WI38 (cell line): Measurements from ENCODE around the gene TYR.
"Not testable (repeated sequence)": the region's sequence is repeated elsewhere in the genome, so short reads cannot be mapped to it uniquely, and the experiment has no call there.

Experiments used
- H3K4me3 ChIP-seq: 2 replicates; pipeline ENCODE4 v1.5.1; 2011; ENCODE audit warnings: low read depth, mild to moderate bottlenecking, control low read depth, low read length
- TF ChIP-seq, protein P1 (sequence below): IDR thresholded peaks from 2 replicates; pipeline ENCODE4 v1.5.1; 2012; ENCODE audit warnings: low read depth, mild to moderate bottlenecking, control low read depth, low read length

TYR gene

DNA sequence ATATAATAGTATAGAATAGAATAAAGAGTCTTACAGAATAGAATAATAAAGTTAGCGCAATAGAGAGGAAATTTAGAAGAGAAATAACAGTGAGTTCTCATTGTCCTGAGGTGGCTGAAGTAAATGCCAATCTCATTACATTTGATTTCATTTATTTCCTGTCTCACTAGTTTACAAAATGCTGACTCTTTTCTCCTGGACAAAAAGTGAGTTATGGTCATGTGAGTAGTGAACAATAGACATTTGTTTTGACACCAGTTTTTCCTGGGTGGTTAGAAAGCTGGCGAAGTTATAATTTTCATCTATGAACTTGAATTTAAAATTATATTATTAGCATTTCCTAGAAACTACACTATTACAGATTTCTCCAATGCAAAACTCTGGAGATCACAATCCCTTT lies 143.7 kb downstream of the TYR start:
- H3K4me3 ChIP-seq, result no peak overlapping the region

DNA sequence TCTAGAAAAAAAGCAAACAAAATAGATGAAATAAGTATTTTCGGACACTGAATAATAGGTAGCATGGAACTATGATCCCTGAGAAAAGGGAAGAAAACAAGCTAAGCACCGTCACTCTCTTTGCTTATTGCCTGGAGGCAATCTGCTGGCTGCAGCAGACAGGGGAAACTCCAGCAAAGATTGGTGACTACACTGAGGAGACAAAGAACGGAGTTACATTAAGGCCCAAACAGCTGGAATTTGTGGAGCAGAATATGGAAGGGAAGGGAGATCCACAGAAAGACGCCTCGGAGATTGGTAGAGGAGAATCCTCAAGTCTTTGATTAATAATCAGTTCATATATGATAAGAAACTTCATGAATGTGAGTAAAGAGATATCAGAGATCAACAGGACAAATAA lies 150.2 kb downstream of the TYR start:
- TF ChIP-seq, protein P1, sequence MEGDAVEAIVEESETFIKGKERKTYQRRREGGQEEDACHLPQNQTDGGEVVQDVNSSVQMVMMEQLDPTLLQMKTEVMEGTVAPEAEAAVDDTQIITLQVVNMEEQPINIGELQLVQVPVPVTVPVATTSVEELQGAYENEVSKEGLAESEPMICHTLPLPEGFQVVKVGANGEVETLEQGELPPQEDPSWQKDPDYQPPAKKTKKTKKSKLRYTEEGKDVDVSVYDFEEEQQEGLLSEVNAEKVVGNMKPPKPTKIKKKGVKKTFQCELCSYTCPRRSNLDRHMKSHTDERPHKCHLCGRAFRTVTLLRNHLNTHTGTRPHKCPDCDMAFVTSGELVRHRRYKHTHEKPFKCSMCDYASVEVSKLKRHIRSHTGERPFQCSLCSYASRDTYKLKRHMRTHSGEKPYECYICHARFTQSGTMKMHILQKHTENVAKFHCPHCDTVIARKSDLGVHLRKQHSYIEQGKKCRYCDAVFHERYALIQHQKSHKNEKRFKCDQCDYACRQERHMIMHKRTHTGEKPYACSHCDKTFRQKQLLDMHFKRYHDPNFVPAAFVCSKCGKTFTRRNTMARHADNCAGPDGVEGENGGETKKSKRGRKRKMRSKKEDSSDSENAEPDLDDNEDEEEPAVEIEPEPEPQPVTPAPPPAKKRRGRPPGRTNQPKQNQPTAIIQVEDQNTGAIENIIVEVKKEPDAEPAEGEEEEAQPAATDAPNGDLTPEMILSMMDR, result no peak
- no peak overlapping the region for H3K4me3 ChIP-seq

More for the DNA sequence above, 143.7 kb downstream of the TYR start:
- TF ChIP-seq, protein P1, result no peak

DNA sequence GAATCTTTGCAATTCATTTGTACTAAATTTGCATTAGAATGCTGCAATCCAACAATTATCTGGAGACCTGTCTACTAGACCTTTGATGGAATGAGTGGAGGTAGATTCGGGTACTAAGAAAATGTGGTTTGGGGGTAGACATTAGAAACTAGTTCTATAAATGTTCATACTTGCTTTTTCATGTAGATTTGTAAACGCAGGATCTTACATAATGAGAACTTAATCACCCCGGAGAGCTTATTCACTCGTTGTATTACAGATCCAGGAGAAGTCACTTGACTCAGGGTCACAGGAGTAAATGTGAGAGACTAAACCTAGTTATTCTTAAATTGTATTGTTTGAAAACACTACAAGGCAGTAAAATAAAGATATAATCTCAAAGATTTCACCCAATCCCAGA lies 154.3 kb downstream of the TYR start:
- not testable (repeated sequence) for H3K4me3 ChIP-seq

DNA sequence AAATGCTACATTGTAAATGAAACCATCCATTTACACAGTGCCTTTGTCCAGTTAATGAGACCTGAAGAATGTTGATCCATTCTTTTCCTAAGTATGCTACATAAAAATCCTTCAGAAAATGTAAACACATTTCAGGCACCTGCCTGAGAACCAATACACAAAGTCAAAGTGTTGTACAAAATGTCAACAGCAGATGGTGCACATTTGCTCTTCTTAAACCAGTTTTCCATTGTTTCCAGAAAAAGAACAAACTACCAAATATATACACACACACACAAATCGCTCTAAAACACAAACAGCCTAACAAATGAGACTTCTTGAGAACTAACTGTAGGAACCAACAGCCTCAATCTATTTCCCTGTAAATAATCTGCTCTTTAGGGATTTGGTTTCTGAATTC lies 156.0 kb downstream of the TYR start:
- H3K4me3 ChIP-seq, result not testable (repeated sequence)

DNA sequence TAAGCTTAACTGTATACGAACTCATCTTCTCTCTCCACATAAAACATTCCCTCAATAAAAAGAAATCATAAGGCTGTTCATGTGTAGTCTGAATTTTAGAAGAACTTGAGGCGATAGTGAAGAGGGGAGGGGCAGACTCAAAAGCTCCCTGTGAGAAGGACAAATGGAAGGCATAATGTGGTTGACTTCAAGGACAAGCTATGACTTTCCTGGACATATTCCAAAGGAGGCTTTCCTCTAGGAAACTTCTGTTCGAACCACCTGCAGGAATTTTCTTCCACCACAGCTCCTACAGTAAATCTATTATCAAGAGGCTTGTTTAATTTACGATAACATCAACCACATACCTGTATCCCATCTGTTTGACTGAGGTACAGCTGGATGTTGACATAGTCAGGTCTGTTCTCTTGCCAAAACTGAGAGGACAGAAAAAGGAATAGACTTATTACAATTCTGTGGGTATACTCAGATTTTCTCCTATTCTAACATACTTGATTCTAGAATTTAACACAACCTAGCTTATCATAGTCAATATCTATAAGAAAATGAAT lies 159.5 kb downstream of the TYR start:
- not testable (repeated sequence) for H3K4me3 ChIP-seq

DNA sequence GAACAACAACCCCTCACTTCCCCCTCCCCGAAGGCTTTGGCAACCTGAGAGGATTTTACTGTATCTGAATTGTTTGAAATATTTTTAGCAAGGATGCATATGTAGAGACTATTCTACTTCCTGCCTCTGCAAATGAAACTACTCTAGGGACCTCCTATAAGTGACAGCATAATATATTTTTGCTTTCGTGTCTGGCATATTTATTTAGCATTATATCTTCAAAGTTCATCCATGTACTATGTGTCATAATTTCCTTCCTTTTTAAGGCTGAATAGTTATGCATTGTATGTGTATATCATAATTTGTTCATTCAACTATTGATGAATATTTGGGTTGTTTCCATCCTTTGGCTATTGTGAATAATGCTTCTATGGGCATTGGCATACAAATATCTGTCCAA lies 160.4 kb downstream of the TYR start:
- H3K4me3 ChIP-seq, result not testable (repeated sequence)

DNA sequence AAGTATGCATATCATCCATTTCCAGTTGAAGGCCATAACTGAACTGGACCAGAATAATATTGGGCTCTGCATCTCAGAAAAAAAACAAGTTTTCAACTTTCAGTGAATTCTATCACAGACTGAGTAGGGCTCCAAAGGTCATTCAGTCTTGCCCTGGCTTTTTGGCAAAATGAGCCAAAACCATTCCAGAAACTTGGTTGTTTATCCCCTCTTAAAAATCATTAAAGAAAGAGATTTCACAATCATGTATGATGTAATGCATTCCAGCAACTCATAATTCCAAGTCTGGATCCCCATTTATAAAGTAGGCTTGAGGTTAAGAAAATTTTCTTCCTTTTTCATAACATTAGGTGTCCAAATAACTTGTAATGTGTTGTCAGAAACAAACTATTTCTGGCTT lies 162.8 kb downstream of the TYR start:
- not testable (repeated sequence) for H3K4me3 ChIP-seq

DNA sequence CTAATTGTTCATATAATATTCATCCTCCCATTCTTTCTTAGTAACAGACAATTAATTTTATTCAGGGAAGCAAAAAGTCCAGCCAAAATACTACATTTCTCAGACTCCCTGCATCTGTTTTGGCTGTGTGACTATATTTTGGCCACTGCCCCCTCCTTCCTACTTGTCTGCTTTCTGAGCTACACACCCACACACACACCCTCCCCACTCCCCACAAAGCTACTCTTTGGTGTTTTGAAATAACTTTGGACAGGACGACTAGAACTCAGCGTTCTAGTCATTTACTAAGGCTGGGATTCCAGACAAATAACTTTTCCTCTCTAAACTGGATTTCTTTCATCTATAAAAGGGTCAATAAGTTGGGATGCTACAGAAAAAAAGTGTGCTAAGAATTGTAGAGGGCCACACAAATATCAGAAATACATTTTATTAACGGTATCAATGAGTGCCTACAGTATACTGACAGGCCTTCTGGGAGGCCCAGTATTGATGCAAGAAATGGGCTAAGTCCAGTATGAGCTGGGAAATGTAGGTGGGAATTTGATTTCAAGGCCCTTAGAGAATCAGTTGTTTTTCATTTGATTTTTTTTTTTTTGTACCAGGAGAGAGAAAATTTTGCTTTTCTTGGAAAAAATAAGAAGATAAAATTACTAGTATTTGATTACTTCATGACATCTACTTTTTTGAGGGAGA lies 165.4 kb downstream of the TYR start:
- H3K4me3 ChIP-seq, result not testable (repeated sequence)
